HG03558 (cell line): ENCODE data around the gene MPIG6B.
A peak's percentile ranks its signal among the peaks of the same experiment; 100 is the strongest.

Experiments
- ATAC-seq: cut with Tn5 transposase; IDR thresholded peaks from one replicate; pipeline ENCODE4 v1.9.1; 2021; ENCODE audit warnings: moderate number of reproducible peaks; ENCODE audit not compliant: unreplicated experiment; ENCODE audit errors: extremely low read depth

Gene MPIG6B

GRCh38 chr6:31736021-31736767 is 13.0 kb downstream of the MPIG6B start, which contains the start of gene CLIC1:
CLIC1 (minus strand) TSS chr6:31736530; CDS start chr6:31736300, 230 bp downstream.
- no peak for ATAC-seq

DNA sequence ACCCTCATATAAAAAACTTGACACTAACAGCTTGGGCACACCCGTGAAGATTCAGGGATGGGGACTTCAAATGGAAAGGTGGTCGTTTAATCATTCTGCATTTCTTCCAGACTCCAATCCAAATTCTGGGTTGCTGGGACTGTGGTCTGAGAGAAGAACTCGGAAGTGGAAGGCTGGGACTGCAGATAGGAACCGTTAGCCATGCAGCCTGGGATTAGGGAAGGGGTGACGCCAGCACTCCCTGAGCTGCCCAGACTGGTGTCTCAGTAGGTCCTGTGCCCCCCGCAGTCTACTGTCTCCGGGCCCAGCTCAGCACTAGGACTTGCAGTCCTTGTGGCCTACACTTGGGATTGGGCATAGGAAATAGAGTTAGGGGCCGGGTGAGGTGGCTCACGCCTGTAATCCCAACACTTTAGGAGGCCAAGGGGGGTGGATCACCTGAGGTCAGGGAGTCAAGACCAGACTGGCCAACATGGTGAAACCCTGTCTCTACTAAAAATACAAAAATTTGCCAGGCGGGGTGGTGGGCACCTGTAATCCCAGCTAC is 13.7 kb downstream of the MPIG6B start:
- ATAC-seq: no peak

DNA sequence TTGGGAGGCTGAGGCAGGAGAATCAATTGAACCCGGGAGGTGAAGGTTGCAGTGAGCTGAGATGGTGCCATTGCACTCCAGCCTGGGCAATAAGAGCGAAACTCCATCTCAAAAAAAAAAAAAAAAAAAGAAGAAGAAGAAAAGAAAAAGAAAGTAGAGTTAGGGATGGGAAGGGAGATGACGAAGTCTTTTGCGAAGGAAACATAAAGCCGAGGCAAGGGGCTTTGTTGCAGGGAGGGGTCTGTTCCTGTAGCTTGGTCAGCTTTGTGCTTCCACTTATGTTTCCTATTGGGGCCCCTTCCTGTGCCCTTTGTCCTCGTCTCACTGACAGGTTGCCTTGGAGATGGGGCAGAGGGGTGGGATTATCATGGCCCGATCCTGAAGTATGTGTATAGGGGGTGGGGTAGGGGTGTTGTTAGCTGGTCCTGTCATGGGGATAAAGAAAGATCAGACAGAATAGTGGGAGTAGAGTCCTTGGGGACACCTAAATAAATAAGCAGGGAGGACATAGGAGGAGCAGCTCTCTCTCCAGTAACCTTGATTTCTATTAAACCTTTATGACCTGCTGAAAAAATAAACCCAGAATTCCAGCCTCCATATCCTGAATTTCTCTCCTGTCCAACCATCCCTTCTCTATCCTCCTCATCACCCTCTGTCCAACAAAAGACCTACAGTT is 14.3 kb downstream of the MPIG6B start:
- ATAC-seq: no peak

DNA sequence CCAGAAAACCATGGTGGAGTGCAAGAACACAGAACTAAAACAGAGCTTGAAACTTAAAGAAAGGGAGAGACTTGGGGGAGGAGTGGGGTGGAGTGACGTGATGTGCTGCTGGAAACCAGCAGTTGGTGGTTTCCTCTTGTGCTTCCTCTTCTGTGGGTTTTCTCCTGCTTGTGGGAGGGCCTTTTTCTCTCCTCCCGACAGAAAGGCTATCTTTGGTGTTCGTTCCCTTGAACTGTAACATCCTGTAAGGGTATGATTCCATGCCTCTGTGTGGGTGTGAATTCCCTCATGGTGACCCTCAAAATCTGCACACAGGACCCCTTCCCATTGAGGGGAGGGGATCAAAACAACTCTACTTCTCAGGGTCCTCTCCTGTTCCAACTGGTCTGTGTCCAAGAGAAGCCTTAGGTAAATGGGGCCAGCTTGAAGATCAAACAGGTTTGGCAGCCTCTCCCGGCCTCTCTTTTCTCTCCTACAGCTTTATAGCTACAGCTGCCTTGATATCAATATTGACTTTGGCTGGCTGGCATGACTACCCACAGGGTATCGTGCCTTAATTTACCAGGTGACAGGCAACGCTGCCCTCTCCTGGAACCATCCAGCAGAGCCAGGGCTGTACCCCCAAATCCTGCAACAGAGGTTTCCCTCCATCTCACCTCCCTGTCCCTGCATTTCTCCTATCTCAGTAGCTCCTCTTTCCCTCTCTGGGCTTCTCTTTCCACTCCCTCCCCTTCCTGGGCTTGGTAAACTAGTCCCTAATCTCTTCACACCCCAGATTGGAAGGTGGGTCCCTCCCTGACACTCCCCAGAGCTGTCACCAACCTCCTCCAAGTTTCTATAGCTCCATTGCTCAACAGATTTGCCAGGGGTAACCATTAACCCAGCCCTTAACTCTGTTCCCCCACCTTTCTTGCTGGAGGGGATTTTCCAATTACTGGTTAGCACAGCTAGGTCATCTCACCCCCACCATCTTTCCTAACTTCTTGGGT is 15.1 kb downstream of the MPIG6B start:
- ATAC-seq: no peak

DNA sequence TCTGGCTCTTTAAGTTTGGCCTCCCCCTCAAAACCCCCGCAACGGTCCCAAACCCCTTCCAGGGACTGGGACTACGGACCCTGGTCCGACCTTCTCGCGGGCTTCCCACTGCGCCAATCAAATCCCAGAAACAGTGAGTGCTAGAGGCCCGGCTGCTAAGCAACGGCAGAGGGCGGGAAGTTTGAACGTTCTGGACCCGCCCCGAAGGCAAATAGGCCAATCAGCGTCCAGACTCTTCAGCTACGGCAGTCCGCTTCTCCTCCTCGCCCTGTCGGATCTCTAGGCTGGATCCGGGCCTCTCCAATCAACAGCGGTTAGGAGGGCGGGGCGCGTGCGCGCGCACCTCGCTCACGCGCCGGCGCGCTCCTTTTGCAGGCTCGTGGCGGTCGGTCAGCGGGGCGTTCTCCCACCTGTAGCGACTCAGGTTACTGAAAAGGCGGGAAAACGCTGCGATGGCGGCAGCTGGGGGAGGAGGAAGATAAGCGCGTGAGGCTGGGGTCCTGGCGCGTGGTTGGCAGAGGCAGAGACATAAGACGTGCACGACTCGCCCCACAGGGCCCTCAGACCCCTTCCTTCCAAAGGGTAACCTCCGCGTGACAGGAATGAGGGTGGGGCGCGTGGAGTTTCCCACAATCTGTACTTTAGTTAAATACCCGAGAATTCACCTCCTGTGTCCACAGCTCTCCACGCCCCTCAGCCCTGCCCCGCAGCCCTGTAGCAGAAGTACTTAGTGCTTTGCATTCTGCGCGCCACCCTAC is 16.6 kb downstream of the MPIG6B start, which contains the start of gene MSH5:
MSH5 (plus strand) TSS at position 367 of the 758 bp plus-strand sequence. CDS start 462 bp downstream, outside the sequence.
- ATAC-seq: peak; percentile 50

GRCh38 chr6:31740397-31741223 is 17.4 kb downstream of the MPIG6B start:
- no peak for ATAC-seq

DNA sequence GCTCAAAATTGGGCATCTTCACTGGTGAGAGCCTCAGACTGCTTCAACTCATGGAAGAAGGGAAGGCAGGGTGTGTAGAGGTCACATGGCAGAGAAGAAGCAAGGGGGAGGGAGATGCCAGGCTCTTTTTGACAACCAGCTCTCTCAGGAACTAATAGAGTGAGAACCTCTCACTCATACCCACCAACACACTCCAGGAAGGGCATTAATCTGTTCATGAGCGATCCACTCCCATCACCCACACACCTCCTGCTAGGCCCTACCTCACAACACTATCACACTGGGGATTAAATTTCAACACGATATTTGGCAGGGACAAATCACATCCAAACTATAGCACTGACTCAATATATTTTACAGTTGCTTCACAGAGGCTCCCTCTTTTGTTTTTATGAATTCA is 18.6 kb downstream of the MPIG6B start:
- no peak for ATAC-seq

- ATAC-seq: no peak
Observed at GRCh38 chr6:31742894-31743293, 19.7 kb downstream of the MPIG6B start.

DNA sequence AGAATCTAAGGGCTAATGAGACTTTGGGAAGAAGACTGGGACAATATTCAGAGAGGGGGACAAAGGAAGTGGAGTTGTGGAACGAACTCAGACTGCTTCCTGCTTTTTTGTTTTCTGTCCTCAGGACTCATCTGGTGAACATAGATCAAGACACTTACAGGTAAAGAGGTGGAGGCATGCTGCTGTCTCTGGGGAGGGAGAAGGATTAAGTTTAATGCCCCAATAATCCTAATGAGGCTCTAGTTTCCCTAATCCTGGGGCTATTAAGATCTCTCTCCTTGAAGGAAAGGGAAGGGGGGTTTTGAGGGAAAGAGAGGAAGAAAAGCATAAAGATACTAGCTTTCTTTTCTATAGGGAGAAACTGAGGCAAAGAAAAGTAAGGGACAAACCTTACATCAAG is 21.2 kb downstream of the MPIG6B start:
- no peak for ATAC-seq

DNA sequence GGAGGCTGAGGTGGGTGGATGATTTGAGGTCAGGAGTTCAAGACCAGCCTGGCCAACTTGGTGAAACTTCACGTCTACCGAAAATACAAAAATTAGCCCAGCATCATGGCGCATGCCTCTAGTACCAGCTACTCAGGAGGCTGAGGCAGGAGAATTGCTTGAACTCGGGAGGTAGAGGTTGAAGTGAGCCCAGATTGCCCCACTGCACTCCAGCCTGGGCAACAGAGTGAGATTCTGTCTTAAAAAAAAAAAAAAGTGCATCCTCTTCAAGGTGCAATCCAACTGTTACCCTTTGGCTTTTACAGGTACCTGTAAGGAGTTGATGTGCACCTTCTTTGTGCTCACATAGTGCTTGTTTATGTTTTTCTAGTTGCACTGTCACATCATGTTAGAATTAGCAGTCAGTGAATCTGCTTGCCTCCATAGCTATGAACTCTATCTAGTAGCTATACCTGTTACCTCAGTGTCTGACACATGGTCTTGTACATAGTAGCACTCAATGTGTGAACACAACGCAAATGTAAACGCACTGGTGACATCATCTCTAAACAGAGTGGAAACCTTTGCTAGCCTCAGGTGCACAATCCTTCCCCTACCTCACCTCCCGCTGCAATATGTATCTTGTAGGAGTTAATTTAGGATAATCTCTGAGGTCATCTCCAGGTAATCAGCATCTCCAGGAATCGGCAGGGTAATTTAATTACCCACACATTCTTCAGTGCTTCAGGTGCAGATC is 26.3 kb downstream of the MPIG6B start:
- no peak for ATAC-seq

GRCh38 chr6:31750411-31751022 is 27.3 kb downstream of the MPIG6B start:
- ATAC-seq: no peak

- ATAC-seq: no peak
Observed at GRCh38 chr6:31752739-31753319, 29.7 kb downstream of the MPIG6B start.

GRCh38 chr6:31758281-31758680 is 35.1 kb downstream of the MPIG6B start:
- no peak for ATAC-seq

GRCh38 chr6:31760790-31761189 is 37.6 kb downstream of the MPIG6B start:
- ATAC-seq: no peak

- no peak for ATAC-seq
Observed at GRCh38 chr6:31761343-31761742, 38.2 kb downstream of the MPIG6B start.

GRCh38 chr6:31762356-31762755 is 39.2 kb downstream of the MPIG6B start, which contains the start of gene SAPCD1:
SAPCD1 (plus strand) TSS chr6:31762656; CDS start chr6:31763055, 399 bp downstream.
- ATAC-seq: no peak
